ENCODE measurements around the gene BMPR2. TPM values are rescaled to one million over a fixed set of nuclear protein-coding genes. Genes with fewer than 3 reads are reported as not detected.

BMPR2 gene
- polyA plus RNA-seq, 1 donor (not counting 4 experiments of a cell fraction or from before 2014, with no cell fraction given): 31.9 TPM

DNA sequence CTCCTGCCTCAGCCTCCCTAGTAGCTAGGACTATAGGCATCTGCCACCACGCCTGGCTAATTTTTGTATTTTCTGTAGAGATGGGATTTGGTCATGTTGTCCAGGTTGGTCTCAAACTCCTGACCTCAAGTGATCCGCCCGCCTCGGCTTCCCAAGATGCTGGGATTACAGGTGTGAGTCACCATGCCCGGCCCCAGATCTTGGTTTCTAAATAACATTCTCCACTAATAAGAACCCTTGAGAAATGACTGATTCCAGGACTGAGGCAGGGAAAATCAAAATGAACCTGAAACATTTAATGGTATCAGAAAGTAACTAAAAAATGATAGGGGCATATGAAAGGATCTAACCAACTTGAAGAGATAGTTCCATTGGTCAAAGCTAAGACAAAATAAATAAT is 34.0 kb downstream of the BMPR2 start:
- peaks cover 60% of the 10 kb centered on the region for H3K79me2 ChIP-seq (ENCODE audit: control insufficient read depth, insufficient read depth, low read length)
- H3K27ac ChIP-seq (ENCODE audit: control insufficient read depth, insufficient read depth, low read length): no peak overlapping the region
- no peak for DNase-seq (ENCODE audit: low read depth, low spot score)
- H3K9me1 ChIP-seq (ENCODE audit: control insufficient read depth, extremely low read depth, insufficient read depth, low read length): no peaks in the 10 kb centered on the region
- dilution Hi-C loops (cut with MboI; ENCODE audit: extremely low pct_ligation_motif_present, low sequenced_read_pairs): no loop called here
- H3K4me1 ChIP-seq (ENCODE audit: control insufficient read depth, extremely low read depth, insufficient read depth, low read length): peaks cover 14% of the 10 kb centered on the region
- H3K4me2 ChIP-seq (ENCODE audit: control insufficient read depth, extremely low read depth, insufficient read depth, low read depth, low read length): no peak overlapping the region
- H3K9me3 ChIP-seq (ENCODE audit: control insufficient read depth, low read depth, low read length): no peaks in the 10 kb centered on the region
- H2AFZ ChIP-seq (ENCODE audit: control insufficient read depth, low read length): no peak overlapping the region
- H3K36me3 ChIP-seq (ENCODE audit: control insufficient read depth in 2 of 2, extremely low read depth in 1 of 2, insufficient read depth in 2 of 2, low read length in 2 of 2): no peaks in the 10 kb centered on the region
- TF ChIP-seq, protein P1, sequence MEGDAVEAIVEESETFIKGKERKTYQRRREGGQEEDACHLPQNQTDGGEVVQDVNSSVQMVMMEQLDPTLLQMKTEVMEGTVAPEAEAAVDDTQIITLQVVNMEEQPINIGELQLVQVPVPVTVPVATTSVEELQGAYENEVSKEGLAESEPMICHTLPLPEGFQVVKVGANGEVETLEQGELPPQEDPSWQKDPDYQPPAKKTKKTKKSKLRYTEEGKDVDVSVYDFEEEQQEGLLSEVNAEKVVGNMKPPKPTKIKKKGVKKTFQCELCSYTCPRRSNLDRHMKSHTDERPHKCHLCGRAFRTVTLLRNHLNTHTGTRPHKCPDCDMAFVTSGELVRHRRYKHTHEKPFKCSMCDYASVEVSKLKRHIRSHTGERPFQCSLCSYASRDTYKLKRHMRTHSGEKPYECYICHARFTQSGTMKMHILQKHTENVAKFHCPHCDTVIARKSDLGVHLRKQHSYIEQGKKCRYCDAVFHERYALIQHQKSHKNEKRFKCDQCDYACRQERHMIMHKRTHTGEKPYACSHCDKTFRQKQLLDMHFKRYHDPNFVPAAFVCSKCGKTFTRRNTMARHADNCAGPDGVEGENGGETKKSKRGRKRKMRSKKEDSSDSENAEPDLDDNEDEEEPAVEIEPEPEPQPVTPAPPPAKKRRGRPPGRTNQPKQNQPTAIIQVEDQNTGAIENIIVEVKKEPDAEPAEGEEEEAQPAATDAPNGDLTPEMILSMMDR (optimal IDR thresholded peaks at IDR 0.05 in 1 of 3, IDR thresholded peaks at IDR 0.05 in 1 of 3, conservative IDR thresholded peaks at IDR 0.05 in 1 of 3; ENCODE audit: extremely low read depth in 1 of 3, insufficient read depth in 2 of 3, low read length in 3 of 3): no peak
- TF ChIP-seq EZH2 (IDR thresholded peaks at IDR 0.05; ENCODE audit: low read length): no peak
- no peaks in the 10 kb centered on the region for H3K27me3 ChIP-seq (ENCODE audit: control insufficient read depth, extremely low read depth, insufficient read depth, low read length)
- H3K9ac ChIP-seq (ENCODE audit: control insufficient read depth, extremely low read depth, insufficient read depth, low read length): no peak overlapping the region
- FAIRE-seq: no peak
- no peak overlapping the region for H3K4me3 ChIP-seq (ENCODE audit: control insufficient read depth in 2 of 3, extremely low read depth in 1 of 3, insufficient read depth in 2 of 3, low read depth in 1 of 3, low read length in 3 of 3)
- no peaks in the 10 kb centered on the region for H4K20me1 ChIP-seq (ENCODE audit: control insufficient read depth, extremely low read depth, insufficient read depth, low read length)

DNA sequence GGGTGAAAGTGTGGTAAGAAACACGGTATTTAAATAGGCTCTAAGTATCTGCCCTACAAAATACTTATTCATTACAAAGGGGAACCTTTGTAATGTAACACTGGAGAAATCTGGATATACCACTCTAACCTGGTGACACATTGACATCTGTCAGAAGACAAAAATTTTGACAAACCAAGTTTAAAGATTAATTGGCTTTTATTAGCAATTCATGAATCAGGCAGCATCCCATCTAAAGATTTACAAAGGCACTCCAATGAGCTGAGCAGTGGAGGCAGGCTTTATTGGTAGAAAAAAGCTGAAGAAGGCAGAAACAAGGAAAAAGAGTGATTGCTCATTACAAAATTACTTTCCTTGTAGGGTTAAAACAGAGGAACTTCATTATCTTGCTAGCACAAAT is 35.0 kb downstream of the BMPR2 start:
- H3K36me3 ChIP-seq (ENCODE audit: control insufficient read depth in 2 of 2, extremely low read depth in 1 of 2, insufficient read depth in 2 of 2, low read length in 2 of 2): no peaks in the 10 kb centered on the region
- dilution Hi-C loops (cut with MboI; ENCODE audit: extremely low pct_ligation_motif_present, low sequenced_read_pairs): no loop called here
- no peak for FAIRE-seq
- no peak overlapping the region for H2AFZ ChIP-seq (ENCODE audit: control insufficient read depth, low read length)
- no peak overlapping the region for H3K27ac ChIP-seq (ENCODE audit: control insufficient read depth, insufficient read depth, low read length)
- no peaks in the 10 kb centered on the region for H4K20me1 ChIP-seq (ENCODE audit: control insufficient read depth, extremely low read depth, insufficient read depth, low read length)
- H3K79me2 ChIP-seq (ENCODE audit: control insufficient read depth, insufficient read depth, low read length): peaks cover 55% of the 10 kb centered on the region
- no peaks in the 10 kb centered on the region for H3K9me3 ChIP-seq (ENCODE audit: control insufficient read depth, low read depth, low read length)
- H3K9ac ChIP-seq (ENCODE audit: control insufficient read depth, extremely low read depth, insufficient read depth, low read length): no peak overlapping the region
- H3K4me2 ChIP-seq (ENCODE audit: control insufficient read depth, extremely low read depth, insufficient read depth, low read depth, low read length): no peak overlapping the region
- no peaks in the 10 kb centered on the region for H3K9me1 ChIP-seq (ENCODE audit: control insufficient read depth, extremely low read depth, insufficient read depth, low read length)
- no peaks in the 10 kb centered on the region for H3K27me3 ChIP-seq (ENCODE audit: control insufficient read depth, extremely low read depth, insufficient read depth, low read length)
- no peak overlapping the region for H3K4me3 ChIP-seq (ENCODE audit: control insufficient read depth in 2 of 3, extremely low read depth in 1 of 3, insufficient read depth in 2 of 3, low read depth in 1 of 3, low read length in 3 of 3)
- H3K4me1 ChIP-seq (ENCODE audit: control insufficient read depth, extremely low read depth, insufficient read depth, low read length): peaks cover 14% of the 10 kb centered on the region
- no peak for TF ChIP-seq EZH2 (IDR thresholded peaks at IDR 0.05; ENCODE audit: low read length)
- TF ChIP-seq, protein P1 (optimal IDR thresholded peaks at IDR 0.05 in 1 of 3, IDR thresholded peaks at IDR 0.05 in 1 of 3, conservative IDR thresholded peaks at IDR 0.05 in 1 of 3; ENCODE audit: extremely low read depth in 1 of 3, insufficient read depth in 2 of 3, low read length in 3 of 3): no peak
- DNase-seq (ENCODE audit: low read depth, low spot score): no peak

All from keratinocyte (primary cell).